Measurements from ENCODE around the gene SETDB1. TPM values are rescaled to one million over a fixed set of nuclear protein-coding genes. Genes with fewer than 3 reads are reported as not detected.
A peak's percentile ranks its signal among the peaks of the same experiment; 100 is the strongest.

The SETDB1 gene
- polyA plus RNA-seq, 1 donor from 2014 or later = 39.1 TPM

- Histone ChIP-seq H3K27ac (ENCODE audit: low read length) (peak within 1 kb of the TSS; percentile 73), H3F3A (ENCODE audit: insufficient read depth, low read length, poor library complexity, severe bottlenecking) (no peaks in the 10 kb centered on the region), H3K36me3 (ENCODE audit: insufficient read depth, low read length) (no peaks in the 10 kb centered on the region), H3K4me3 (ENCODE audit: low read length) (peak within 1 kb of the TSS; percentile 94), H3K4me2 (ENCODE audit: low read length) (peak within 1 kb of the TSS; percentile 41), H3K27me3 (ENCODE audit: insufficient read depth, low read depth, low read length) (no peaks in the 10 kb centered on the region), H2AFZ (ENCODE audit: low read depth, low read length) (peak within 1 kb of the TSS; percentile 73), H4K20me1 (ENCODE audit: insufficient read depth) (no peaks in the 10 kb centered on the region), H3K9ac (ENCODE audit: low read length) (peak within 1 kb of the TSS; percentile 90), H3K9me3 (ENCODE audit: low read length) (no peaks in the 10 kb centered on the region), H3K9me2 (ENCODE audit: insufficient read depth, low read length) (no peaks in the 10 kb centered on the region), H3K79me2 (replicated peaks; ENCODE audit: insufficient read depth, low read length) (peaks cover 49% of the 10 kb centered on the region)
- TF ChIP-seq MXI1 (conservative IDR thresholded peaks at IDR 0.05; ENCODE audit: poor library complexity, severe bottlenecking) = no peak
- TF ChIP-seq, protein P1, sequence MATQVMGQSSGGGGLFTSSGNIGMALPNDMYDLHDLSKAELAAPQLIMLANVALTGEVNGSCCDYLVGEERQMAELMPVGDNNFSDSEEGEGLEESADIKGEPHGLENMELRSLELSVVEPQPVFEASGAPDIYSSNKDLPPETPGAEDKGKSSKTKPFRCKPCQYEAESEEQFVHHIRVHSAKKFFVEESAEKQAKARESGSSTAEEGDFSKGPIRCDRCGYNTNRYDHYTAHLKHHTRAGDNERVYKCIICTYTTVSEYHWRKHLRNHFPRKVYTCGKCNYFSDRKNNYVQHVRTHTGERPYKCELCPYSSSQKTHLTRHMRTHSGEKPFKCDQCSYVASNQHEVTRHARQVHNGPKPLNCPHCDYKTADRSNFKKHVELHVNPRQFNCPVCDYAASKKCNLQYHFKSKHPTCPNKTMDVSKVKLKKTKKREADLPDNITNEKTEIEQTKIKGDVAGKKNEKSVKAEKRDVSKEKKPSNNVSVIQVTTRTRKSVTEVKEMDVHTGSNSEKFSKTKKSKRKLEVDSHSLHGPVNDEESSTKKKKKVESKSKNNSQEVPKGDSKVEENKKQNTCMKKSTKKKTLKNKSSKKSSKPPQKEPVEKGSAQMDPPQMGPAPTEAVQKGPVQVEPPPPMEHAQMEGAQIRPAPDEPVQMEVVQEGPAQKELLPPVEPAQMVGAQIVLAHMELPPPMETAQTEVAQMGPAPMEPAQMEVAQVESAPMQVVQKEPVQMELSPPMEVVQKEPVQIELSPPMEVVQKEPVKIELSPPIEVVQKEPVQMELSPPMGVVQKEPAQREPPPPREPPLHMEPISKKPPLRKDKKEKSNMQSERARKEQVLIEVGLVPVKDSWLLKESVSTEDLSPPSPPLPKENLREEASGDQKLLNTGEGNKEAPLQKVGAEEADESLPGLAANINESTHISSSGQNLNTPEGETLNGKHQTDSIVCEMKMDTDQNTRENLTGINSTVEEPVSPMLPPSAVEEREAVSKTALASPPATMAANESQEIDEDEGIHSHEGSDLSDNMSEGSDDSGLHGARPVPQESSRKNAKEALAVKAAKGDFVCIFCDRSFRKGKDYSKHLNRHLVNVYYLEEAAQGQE (IDR thresholded peaks at IDR 0.05; ENCODE audit: borderline replicate concordance) = peak; percentile 49
Observed at GRCh38 chr1:150974580-150975478, 48.7 kb downstream of the SETDB1 start, which contains the start of gene CERS2. Gene CERS2, minus strand, starts transcription at chr1:150974835. Its CDS starts 5,745 bp downstream, at chr1:150969090.

DNA sequence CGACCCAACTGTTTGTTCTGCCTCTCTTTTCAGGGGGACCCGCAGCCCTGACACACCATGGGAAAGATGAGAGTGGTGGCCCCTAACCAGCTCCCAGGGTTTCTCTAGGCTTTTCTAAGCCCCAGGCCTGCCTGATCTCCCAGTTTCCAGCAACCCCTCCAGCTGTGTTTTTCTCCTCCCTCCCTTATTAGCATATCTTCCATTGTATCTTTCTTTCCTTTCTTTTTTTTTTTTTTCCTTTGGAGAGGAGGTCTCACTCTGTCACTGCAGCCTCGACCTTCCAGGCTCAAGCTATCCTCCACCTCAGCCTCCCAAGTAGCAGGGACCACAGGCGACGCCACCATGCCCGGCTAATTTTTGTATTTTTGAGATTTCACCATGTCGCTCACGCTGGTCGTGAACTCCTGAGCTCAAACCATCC, 50.2 kb downstream of the SETDB1 start:
- no peaks in the 10 kb centered on the region for H3K27me3 ChIP-seq (ENCODE audit: insufficient read depth, low read depth, low read length)
- no peaks in the 10 kb centered on the region for H3K36me3 ChIP-seq (ENCODE audit: insufficient read depth, low read length)
- no peak overlapping the region for H2AFZ ChIP-seq (ENCODE audit: low read depth, low read length)
- TF ChIP-seq, protein P1 (IDR thresholded peaks at IDR 0.05; ENCODE audit: borderline replicate concordance) = no peak
- TF ChIP-seq SMC3 (conservative IDR thresholded peaks at IDR 0.05; ENCODE audit: poor library complexity) (no peak), EZH2 (IDR thresholded peaks at IDR 0.05; ENCODE audit: borderline replicate concordance, insufficient read depth, low read length, poor library complexity, severe bottlenecking) (no peak), TAF1 (IDR thresholded peaks at IDR 0.05; ENCODE audit: low read depth) (no peak), EP300 (conservative IDR thresholded peaks at IDR 0.05; ENCODE audit: poor library complexity, severe bottlenecking) (no peak), RAD21 (conservative IDR thresholded peaks at IDR 0.05) (no peak), POLR2AphosphoS5 (IDR thresholded peaks at IDR 0.05) (no peak), CTCF (IDR thresholded peaks at IDR 0.05; ENCODE audit: poor library complexity, severe bottlenecking) (no peak)
- no peaks in the 10 kb centered on the region for H3K9me3 ChIP-seq (ENCODE audit: low read length)
- no peaks in the 10 kb centered on the region for H3F3A ChIP-seq (ENCODE audit: insufficient read depth, low read length, poor library complexity, severe bottlenecking)
- peaks cover 37% of the 10 kb centered on the region for H3K79me2 ChIP-seq (replicated peaks; ENCODE audit: insufficient read depth, low read length)
- no peaks in the 10 kb centered on the region for H4K20me1 ChIP-seq (ENCODE audit: insufficient read depth)
- H3K9me2 ChIP-seq (ENCODE audit: insufficient read depth, low read length) = no peaks in the 10 kb centered on the region
- no peak overlapping the region for H3K9ac ChIP-seq (ENCODE audit: low read length)
- H3K27ac ChIP-seq (ENCODE audit: low read length) = no peak overlapping the region
- H3K4me3 ChIP-seq (ENCODE audit: low read length) = no peak overlapping the region
- no peak overlapping the region for H3K4me2 ChIP-seq (ENCODE audit: low read length)

Data from neural cell (in vitro differentiated cells).